ENCODE results near the gene CACNA1B. TPM values are rescaled to one million over a fixed set of nuclear protein-coding genes. Genes with fewer than 3 reads are reported as not detected.
"Not testable (repeated sequence)": the region's sequence is repeated elsewhere in the genome, so short reads cannot be mapped to it uniquely, and the experiment has no call there.

CACNA1B gene
- total RNA-seq, 1 donor from 2014 or later: not detected

DNA sequence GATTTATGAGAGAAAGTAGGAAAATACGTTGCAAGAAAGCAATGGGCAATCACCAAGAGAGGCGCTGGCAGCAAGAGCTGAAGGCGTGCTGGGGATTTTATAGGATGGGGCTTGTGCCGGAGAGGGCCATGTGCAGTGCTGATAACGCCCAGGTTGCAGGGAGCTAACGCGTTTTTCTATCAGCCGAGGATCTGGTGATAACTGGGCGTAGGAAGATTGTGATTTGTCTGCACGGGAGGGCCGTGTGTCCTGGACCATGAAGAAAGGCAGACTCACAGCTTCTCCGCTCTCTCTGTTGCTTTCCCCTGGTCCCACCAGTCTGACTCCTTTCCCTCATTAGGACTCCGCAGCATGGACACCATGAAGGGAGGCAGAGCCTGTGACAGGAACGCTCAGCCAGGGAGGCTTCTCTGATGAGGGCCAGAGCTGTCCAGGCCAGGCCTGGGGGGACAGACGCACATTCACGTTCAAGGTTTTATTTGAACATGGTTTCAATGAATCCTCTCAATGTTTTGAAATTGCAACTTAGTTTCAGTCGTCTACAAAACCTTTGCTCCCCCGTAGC, 11.9 kb upstream of the CACNA1B start:
- intact Hi-C loops (cut with micrococcal nuclease): no loop called here

DNA sequence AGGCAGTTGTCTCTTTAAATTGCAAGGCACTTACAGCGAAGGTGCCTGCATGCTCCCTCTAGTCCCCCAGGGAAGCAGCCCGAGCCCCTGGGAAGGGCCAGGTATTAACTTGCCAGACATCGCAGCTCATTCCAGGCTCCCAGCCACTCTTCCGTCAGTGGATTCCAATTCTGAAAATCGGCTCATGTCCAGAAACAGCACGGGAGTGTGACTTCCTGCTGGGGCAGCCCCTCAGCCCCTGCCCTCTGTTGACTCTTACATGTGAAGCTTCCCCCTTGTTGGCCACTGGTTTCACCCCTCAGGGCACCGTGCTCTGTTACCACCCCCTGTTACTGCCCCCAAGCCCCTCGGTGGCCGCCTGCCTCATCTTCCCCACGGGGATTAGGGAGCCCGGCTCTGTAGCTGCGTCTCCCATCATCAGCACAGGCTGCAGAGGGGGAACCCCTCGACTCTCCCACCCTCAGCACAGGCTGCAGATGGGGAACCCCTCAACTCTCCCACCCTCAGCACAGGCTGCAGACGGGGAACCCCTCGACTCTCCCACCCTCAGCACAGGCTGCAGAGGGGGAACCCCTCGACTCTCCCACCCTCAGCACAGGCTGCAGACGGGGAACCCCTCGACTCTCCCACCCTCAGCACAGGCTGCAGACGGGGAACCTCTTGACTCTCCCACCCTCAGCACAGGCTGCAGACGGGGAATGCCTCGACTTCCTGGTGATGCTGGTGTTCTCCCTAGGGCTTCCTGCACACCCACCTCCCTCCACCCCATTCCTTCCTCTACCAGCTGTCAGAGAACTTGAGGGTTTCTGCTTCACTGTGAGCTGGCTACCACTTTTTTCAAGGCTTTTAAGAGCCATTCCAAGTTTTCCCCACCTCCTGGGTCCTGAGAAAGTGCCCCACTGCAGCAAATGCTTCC, 11.1 kb upstream of the CACNA1B start:
- intact Hi-C loops (cut with micrococcal nuclease): no loop called here

DNA sequence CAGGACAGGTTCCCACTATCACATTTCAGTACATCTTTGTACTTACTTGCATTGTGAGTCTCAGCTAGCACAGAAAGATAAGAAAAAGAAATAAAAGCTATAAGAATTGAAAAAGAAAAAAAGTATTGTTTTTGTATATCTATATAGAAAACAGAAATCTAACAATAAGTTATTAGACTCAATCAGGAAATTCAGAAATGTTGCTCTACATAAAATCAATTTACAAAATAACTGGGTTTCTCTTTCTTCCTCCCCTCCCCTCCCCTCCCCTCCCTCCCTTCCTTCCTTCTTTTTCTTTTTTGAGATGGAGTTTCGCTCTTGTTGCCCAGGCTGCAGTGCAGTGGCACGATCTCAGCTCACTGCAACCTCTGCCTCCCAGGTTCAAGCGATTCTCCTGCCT, 7.2 kb upstream of the CACNA1B start:
- intact Hi-C loops (cut with micrococcal nuclease): no loop called here

DNA sequence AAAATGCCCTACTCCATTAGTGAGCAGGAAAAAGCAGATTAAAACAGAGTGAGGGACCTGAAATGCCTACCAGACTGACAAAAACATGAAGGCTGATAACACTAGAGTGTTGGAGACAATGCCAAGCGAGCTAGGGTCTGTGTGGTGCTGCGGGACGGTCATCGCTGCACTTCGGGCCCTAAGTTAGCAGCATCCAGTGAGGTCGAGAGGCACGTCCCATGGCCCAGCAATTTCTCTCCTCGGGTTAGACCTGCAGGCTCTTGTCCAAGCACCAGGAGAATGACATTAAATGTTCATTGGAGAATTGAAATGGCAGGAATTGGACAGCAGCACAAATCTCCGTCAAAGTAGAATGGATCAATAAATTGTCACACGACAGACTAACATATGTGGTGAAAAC, 5.3 kb upstream of the CACNA1B start:
- intact Hi-C loops (cut with micrococcal nuclease): no loop called here

DNA sequence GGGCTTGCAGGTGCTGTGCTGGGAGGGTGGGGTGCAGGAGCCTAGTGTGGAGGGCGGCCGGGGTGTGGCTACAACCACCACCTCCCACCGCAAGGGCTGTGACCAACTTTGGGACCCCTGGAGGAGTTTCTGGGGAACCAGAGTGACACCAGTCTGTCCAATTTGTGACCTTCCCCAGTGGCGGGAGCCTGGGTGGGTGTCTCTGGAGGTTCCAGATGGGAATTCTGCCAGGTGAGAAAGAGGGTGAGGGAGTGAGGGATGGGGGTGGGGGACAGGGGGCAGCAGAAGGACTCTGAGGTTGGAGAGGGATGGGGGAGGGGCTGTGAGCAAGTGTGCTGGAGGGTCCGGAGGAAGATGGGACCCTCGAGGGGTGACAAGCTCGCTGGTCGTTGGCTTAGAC, 4.2 kb upstream of the CACNA1B start:
- intact Hi-C loops (cut with micrococcal nuclease): no loop called here

DNA sequence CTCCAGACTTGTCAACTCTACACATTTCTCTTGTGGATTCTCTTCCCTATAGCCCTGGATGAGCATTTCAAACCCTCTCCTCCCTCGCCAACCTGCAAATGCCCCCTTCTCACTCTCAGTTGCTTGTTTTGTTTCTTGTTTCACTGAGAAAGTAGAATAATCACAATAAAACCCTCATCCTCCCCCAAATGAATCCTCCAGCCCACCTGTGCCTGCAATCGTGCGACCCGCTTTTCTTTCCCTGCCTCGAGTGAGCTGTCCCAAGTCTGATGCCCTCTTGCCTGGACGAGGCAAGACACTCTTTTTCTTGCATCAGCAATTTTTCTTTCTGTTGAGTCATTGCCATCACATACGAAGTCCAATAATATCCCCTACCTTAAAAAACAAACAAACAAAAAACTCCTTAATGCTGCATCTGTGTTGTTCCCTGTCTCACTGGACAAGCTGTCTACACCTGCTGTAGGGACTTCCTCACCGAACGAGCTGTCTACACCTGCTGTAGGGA, 3.7 kb upstream of the CACNA1B start:
- intact Hi-C loops (cut with micrococcal nuclease): no loop called here

DNA sequence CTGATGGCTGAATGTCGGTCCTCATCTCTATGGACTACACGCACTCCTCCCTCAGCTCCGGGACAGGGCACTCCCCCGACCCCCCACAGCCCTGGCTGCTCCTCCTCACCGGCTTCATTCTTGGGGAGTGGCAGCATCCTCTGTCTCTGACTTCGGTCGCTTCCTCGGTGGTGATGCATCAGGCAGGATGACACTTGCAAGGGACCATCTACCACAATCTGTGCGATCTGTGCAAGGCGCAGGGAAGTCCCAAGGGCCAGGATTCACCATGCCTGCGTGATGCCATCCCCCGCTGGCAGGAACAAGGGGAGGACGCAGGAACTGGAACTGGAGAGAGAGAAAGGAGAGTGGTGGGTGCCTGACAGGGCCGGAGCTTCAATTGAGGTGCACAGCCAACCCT, 2.2 kb upstream of the CACNA1B start:
- intact Hi-C loops (cut with micrococcal nuclease): no loop called here

DNA sequence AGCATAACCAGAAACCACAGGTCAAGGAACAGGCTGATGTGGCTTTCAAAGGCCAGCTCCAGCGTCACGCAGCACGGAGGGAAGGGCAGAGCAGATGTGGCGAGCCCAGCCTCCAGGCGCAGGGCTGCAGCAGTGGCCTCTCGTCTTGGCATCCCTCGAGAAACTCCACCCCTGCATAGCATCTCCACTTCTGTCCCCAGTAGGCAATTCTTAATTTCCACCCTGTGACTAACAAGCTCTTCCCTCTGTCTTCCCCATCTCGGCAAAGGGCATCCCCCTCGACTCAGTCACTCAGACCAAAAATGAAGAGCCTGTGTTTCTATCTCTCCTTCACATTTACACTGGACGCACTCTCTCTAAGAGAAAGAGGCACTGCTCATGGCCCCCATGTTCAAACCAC, 1.7 kb upstream of the CACNA1B start:
- intact Hi-C loops (cut with micrococcal nuclease): no loop called here

DNA sequence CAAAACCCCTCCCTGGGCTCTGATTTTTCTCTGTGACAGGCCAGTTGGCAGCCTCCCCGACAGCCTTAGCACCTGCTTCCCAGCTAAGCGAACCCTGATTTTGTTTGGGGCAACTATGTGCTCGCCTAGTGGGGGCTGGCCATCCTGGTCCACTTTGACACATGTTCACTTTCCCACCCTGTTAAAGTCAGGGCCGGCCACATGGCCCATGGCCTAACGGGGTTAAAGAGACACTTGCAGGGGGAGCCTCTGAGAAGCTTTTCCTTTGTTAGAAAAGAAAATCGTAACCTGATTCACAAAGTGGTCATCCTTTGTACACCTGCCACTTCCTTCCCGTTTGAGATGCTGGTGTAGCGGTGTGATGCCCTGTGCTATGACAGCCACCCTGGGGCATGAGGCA, 1.3 kb upstream of the CACNA1B start:
- intact Hi-C loops (cut with micrococcal nuclease): no loop called here

DNA sequence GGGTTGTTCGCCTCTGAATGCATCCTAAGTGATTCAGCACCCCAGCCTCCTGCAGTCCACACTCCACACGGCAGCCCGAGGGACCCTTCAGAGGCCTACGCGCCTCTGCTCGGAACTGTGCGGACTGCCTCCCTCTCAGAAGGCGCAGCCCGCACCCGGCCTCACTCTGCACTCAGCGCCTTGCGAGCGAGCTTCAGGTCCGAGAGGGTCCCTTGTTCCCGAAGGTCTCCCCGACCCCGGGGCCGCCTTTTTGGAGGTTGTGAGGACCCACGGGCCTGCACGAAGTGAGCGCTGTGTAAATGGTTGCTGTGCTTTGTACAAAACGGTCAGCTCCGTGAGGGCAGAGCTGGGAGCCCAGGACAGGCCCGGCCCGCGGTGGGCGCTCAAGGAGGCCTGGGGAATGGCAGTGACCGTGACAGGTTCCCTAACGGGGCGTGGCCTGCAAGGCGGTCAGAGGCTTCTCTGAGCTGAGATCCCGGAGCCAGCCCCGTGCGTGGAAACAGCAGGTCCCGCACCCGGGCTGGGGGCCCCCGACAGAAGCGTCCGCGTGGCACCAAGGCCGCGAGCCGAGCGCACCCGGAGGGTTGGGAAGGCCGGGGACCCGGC, 698 bp upstream of the CACNA1B start:
- intact Hi-C loops (cut with micrococcal nuclease): no loop called here

DNA sequence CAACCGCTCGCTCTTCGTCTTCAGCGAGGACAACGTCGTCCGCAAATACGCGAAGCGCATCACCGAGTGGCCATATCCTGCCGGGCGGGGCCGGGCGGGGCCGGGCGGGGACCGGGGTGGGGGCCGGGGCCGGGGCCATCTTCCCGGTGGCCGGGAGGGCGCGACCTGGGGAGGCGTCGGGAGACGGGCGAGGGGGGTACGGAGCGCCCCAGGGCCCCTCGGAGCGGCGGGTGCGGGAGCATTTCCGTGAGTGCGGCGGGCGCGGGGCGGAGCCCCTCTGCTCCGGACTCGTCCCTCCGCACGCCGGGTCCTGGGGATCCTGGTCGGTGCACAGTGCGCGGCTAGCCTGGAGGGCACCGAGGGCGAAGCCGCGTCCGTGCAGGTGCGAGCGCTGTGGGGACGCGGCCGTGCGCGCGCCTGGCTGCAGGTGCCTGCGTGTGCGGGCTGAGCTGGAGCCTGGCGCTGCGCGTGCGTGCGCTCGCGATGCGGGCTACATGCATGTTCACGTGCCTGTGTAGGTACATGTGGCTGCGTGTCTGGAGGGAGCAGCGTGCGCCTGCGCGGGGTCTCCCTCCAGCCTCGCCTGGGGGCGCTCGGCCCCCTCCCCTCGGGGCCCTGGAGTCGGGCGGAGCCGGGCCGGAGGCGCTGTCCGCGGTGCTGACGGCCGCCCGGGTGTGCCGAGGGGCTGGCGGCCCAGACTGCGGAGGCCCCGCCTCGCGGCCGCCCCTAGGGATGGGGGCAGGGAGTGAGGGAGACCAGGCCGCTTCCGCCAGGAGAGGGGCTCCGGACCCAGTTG, 762 bp downstream of the CACNA1B start:
- intact Hi-C loops (cut with micrococcal nuclease): no loop called here

DNA sequence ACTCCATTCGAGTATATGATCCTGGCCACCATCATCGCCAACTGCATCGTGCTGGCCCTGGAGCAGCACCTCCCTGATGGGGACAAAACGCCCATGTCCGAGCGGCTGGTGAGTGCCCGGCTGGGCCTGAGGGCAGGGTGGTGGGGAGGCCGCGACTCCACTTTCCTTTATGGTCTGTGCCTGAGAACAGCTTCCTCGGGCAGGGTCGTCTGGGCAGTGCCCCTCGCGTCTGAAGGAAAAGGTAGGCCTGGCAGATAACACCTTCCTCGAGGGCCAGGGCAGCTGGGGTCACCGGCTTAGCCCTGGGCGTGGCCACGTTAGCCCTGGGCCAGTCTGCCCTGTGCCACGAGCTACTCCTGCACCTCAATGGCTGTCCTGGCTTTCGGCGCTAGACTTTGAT, 1.5 kb downstream of the CACNA1B start:
- intact Hi-C loops (cut with micrococcal nuclease): no loop called here

DNA sequence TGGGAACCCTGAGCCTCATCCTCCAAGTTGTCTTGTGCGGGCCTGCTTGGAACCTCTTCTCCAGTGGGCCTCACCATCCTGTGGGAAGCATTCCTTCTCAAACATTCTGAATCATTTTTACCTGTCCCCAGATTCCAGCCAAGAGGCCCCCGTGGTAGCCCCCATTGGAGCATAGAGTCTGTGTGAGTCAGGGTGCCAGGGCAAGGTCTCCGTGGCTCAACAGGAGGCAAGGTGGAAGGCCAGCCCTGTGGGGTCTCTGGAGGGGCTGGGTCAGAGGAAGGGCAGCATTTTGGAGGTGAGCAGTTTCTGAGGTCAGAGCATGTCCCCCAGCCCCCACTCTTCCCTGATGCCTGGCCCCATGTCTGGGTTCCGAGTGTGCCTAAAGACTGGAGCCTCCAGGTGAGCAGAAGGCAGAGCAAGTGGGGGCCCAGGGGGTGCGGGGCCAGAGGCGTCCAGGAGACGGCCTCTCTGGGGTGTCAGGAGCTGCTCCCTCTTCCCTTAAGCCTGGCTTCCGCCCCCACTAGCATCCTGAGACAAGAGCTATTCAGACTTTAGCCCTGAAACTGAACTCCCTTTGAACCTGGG, 2.1 kb downstream of the CACNA1B start:
- intact Hi-C loops (cut with micrococcal nuclease): no loop called here

DNA sequence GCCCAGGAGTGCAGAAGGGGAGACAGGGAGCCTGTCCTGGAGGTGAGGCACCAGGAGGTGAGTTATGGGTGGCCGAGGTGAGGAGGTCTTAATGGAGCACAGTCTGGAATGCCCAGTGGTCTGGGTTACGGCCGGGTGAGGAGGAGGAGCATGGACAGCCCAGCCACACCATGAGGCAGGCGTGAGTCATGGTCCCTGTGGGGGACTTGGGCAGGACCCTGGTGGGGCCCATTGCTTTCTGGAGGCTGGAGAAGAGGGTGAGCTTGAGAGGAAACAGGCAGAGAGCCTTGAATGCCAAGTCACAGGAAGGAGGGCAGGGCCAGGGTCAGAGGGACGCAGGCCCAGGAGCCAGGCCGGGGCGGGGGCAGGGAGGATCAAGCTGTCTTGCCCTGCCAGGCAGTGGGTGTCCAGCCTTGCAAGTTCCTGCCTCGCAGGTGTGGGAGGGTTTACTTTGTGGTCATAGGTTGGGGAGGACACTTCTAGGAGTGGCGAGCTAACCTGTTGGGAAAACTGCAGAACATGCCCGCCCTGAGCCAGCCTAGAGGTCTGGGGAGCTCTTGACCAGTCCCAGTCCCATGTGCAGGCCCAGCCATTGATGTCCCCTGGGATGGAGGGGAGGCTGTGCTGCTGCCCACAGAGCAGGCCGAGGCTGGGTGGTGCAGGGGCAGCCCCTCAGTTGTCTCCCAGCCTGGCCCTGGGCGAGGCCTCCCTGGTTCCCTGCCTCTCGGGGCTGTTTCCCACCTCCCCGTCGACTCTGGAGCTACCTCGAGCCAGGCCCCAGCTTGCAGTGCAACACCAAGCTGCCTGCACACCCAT, 2.8 kb downstream of the CACNA1B start:
- intact Hi-C loops (cut with micrococcal nuclease): no loop called here

DNA sequence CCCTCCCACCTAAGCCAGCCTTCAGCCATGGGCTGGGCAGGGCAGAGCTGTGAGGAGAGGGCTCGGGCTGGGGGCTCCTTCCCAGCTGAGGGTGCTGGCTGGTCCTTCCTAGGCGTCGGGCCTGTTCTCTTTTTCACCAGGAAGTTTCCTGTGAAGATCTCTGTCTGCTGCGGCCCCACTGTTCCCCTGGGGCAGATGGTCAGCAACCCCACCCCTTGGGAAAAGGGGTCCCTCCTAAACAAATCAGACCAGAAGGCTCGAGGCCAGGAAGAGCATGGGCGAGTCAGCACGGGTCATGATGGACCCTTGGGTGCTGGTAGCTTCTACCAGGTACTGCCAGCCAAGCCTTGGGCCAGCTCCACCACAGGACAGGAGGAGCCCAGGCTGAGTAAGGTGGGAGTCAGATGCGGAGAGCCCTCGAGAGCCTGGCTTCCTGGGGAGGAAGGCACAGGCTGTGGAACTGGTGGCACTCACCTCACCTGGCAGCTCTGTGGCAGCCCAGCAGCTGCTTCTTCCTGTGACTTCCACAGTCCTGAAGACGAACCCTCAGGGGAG, 3.5 kb downstream of the CACNA1B start:
- intact Hi-C loops (cut with micrococcal nuclease): no loop called here

DNA sequence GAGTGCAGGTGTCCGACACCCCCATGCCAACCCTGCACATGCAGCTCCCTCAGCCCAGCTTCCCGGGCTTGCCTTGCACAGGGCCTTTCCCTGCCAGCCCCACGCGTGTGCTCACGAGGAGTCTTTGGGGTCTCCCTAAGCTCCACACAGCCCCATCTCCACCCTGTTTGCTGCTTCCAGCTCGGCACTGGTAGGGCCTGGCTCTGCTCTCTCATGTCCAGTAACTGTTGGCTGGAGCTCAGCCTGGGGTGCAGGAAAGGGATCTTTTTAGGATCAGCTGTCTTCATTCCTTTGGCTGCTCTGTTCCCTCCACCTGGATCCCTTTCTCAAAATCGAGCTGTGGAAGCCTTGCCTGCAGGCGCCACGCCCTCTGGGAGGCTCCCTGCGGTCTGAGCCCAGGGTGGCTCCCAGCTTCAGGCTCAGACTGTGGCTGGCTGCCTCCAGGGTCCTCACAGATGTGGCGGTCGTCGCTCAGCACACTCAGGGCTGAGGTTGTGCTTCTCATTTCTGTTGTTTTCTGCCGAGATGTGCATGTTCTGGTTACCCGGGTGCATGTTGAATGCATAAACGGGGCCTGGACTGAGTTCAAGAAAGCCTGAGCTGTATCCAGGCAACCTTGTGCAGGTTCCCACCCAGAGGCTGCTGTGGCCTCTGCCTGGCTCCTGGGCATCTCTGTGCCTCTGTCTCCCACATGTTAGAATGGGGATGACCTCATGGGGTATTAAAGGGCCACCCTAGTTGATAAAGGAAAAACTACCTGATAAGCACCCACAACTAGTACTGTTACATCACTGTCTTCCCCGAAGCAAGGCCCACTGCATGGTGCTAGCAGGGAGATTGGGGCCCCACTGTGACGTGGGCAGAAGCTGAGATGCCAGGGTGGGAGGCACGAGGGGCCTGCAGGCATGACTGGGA, 4.3 kb downstream of the CACNA1B start:
- intact Hi-C loops (cut with micrococcal nuclease): no loop called here

DNA sequence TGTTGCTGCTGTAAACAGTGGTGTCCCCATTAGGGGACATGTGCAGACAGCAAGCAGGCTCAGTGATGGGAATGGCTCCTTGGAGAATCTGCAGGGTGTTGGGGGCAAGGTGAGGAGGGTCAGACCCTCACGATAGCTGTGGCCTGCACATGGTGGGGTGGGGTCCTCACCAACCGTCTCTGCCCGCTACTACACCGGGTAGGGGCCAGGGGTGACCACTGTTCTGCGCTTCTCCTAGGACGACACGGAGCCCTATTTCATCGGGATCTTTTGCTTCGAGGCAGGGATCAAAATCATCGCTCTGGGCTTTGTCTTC, 4.9 kb downstream of the CACNA1B start:
- intact Hi-C loops (cut with micrococcal nuclease): no loop called here

DNA sequence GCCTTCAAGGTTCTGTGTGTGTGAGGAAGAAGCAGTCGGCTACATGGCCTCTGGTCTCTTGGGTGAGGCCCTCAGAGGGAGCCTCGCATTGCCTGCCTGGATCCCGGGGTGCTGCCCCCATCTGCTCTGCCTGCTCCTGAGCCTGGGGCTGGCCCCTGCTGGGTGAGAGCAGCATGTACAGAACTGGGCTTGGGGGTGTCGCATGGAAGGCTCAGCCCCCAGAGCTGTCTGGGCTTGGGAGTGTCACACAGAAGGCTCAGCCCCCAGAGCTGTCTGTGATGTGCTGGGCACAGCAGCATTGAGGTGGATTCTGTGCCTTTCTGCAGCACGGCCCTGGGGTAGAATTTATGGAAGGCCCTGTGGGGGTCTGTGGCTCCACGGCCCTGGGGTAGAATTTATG, 6.4 kb downstream of the CACNA1B start:
- intact Hi-C loops (cut with micrococcal nuclease): not testable (repeated sequence)

DNA sequence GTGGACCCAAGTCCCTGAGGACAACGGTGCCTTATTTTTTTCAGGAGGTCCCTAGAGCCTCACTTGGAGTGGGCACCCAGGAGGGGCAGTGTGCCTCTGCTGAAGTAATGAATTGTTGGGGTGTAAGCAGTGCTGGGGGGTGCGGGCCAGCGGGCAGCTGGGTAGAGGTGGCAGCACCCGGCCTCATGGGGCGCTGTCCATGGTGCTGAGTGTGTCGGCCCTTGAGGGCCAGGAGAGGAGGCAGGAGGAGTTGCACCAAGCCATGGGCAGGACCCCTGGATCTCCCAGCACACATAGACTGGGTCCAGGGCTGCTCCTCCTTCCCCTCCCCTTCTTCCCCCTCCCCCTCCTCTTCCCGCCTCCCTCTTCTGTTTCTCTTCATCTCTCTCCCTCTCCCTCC, 7.0 kb downstream of the CACNA1B start:
- intact Hi-C loops (cut with micrococcal nuclease): not testable (repeated sequence)

All from T-helper 2 cell treated with Interferon-gamma antibody and Interleukin-4, amounts not matched to agents 100 ng/mL and 5 ng/mL, for 36 hours (primary cell).